HepG2 (cell line): ENCODE measurements around the gene SCAANT1. TPM values are rescaled to one million over a fixed set of nuclear protein-coding genes. Genes with fewer than 3 reads are reported as not detected.

Experiments used
- ATF5 ChIP-seq: sonication (generic); formaldehyde crosslinking; IDR thresholded peaks from 2 replicates; pipeline ENCODE4 v1.4.0; 2020; ENCODE audit warnings: mild to moderate bottlenecking, low read depth, missing genetic modification reagents
- BCL6 ChIP-seq: IDR thresholded peaks from 2 replicates; pipeline ENCODE4 v1.6.1; 2016; ENCODE audit warnings: missing genetic modification reagents, missing compliant biosample characterization
- DBP ChIP-seq: sonication (generic); formaldehyde crosslinking; IDR thresholded peaks from 2 replicates; pipeline ENCODE4 v1.4.0; 2020; ENCODE audit warnings: missing genetic modification reagents; ENCODE audit errors: not compliant biosample characterization
- IRF1 ChIP-seq: sonication (generic); formaldehyde crosslinking; IDR thresholded peaks from 2 replicates; pipeline ENCODE4 v1.4.0; 2020; ENCODE audit warnings: low read depth, mild to moderate bottlenecking, missing genetic modification reagents
- PAWR ChIP-seq: sonication (generic); formaldehyde crosslinking; IDR thresholded peaks from 2 replicates; pipeline ENCODE4 v1.4.0; 2020; ENCODE audit warnings: missing genetic modification reagents, mild to moderate bottlenecking, borderline replicate concordance
- SMAD1 ChIP-seq: sonication (generic); formaldehyde crosslinking; IDR thresholded peaks from 2 replicates; pipeline ENCODE4 v1.4.0; 2020; ENCODE audit warnings: missing genetic modification reagents, low read depth, mild to moderate bottlenecking, borderline replicate concordance
- SMAD3 ChIP-seq: sonication (generic); formaldehyde crosslinking; IDR thresholded peaks from 2 replicates; pipeline ENCODE4 v1.4.0; 2020; ENCODE audit warnings: missing genetic modification reagents
- THAP9 ChIP-seq: sonication (generic); formaldehyde crosslinking; IDR thresholded peaks from 2 replicates; pipeline ENCODE4; 2020; ENCODE audit warnings: missing genetic modification reagents, mild to moderate bottlenecking, borderline replicate concordance
- ZBED4 ChIP-seq: sonication (generic); formaldehyde crosslinking; IDR thresholded peaks from 2 replicates; pipeline ENCODE4 v1.4.0; 2020; ENCODE audit warnings: missing genetic modification reagents, borderline replicate concordance
- ZBTB42 ChIP-seq: sonication (generic); formaldehyde crosslinking; IDR thresholded peaks from 2 replicates; pipeline ENCODE4 v1.5.0; 2020; ENCODE audit warnings: mild to moderate bottlenecking, missing genetic modification reagents
- ZNF34 ChIP-seq: sonication (generic); formaldehyde crosslinking; IDR thresholded peaks from 2 replicates; pipeline ENCODE4 v1.4.0; 2020; ENCODE audit warnings: mild to moderate bottlenecking, missing genetic modification reagents, borderline replicate concordance
- ZNF557 ChIP-seq: sonication (generic); formaldehyde crosslinking; IDR thresholded peaks from 2 replicates; pipeline ENCODE4 v1.4.0; 2020; ENCODE audit warnings: missing genetic modification reagents
- ZNF567 ChIP-seq: sonication (generic); formaldehyde crosslinking; IDR thresholded peaks from 2 replicates; pipeline ENCODE4 v1.8.1; 2023; ENCODE audit warnings: mild to moderate bottlenecking, missing genetic modification reagents, borderline replicate concordance
- ZNF572 ChIP-seq: sonication (generic); formaldehyde crosslinking; IDR thresholded peaks from 2 replicates; pipeline ENCODE4 v1.5.1; 2020; ENCODE audit warnings: mild to moderate bottlenecking, missing genetic modification reagents
- ZNF800 ChIP-seq: sonication (generic); formaldehyde crosslinking; IDR thresholded peaks from 2 replicates; pipeline ENCODE4 v1.4.0; 2020; ENCODE audit warnings: missing genetic modification reagents
- ZNF839 ChIP-seq: sonication (generic); formaldehyde crosslinking; IDR thresholded peaks from 2 replicates; pipeline ENCODE4 v1.4.0; 2020; ENCODE audit warnings: missing genetic modification reagents, mild to moderate bottlenecking, borderline replicate concordance
- polyA plus RNA-seq, 8 experiments: library from polyadenylated mRNA; depleted of rRNA in 3 of 8; stranded (reverse) in 7 of 8; unstranded in 1 of 8; fragments of >200 nt; fragmentation: Illumina TruSeq in 4 of 8; extraction: Trizol in 4 of 8; gene quantifications; 2 replicates each; pipeline versions ENCODE4 v1.2.1 to v1.2.3, GENCODE V29; 2011 to 2016; ENCODE audit warnings: low read depth in 4 of 8, missing spikeins in 1 of 8, mixed read lengths in 1 of 8; ENCODE audit not compliant: insufficient read depth in 1 of 8
- total RNA-seq, 5 experiments: library from RNA; depleted of rRNA; stranded (reverse); fragments of >200 nt; fragmentation: Illumina TruSeq; extraction: Trizol; gene quantifications; 2 replicates each; pipeline ENCODE4 v1.2.3, GENCODE V29; 2016; ENCODE audit warnings: low read depth in 1 of 5

SCAANT1 gene
- total and polyA plus RNA-seq, 2 of the 13 experiments (the other 11 are each of a cell fraction or from before 2014, with no cell fraction given) = not detected

GRCh38 chr3:63911873-63912767 is at the start of gene SCAANT1 (continued):
- TF ChIP-seq ZNF839 (no peak), ZNF34 (CRISPR knock-in tag) (0 out of 2 replicates have a peak, but pooled peaks have one; percentile 57), SMAD3 (CRISPR knock-in tag) (0 out of 2 replicates have a peak, but pooled peaks have one; percentile 35), DBP (no peak), IRF1 (CRISPR knock-in tag) (peak; percentile 98), ATF5 (no peak), ZNF800 (CRISPR knock-in tag) (no peak), THAP9 (peak; percentile 48; the same call in 1 of the 2 replicates), SMAD1 (CRISPR knock-in tag) (no peak), ZBED4 (CRISPR knock-in tag) (no peak), ZNF567 (CRISPR knock-in tag) (no peak), BCL6 (CRISPR knock-in tag) (no peak), ZNF572 (no peak), ZBTB42 (CRISPR knock-in tag) (0 out of 2 replicates have a peak, but pooled peaks have one; percentile 49), ZNF557 (no peak), PAWR (CRISPR knock-in tag) (no peak)
